ENCODE measurements around the gene TRIM4.
"Not testable (repeated sequence)": the region's sequence is repeated elsewhere in the genome, so short reads cannot be mapped to it uniquely, and the experiment has no call there.

DNA sequence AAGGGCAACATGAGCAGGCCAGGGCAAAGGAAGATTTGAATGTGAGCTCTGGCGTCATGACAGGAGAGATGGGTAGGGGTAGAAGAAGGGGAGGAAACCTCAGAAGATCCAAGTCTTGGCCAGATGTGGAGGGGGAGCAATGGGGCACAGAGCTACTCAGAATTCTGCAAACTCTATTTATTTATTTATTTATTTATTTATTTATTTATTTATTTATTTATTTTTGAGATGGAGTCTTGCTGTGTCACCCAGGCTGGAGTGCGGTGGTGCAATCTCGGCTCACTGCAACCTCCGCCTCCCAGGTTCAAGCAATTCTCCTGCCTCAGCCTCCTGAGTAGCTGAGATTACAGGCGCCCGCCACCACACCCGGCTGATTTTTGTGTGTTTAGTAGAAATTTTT, 35.3 kb upstream of the TRIM4 start:
- not testable (repeated sequence) for TF ChIP-seq EZH2 (IDR thresholded peaks at IDR 0.05; ENCODE audit: low read depth)
- TF ChIP-seq, protein P1, sequence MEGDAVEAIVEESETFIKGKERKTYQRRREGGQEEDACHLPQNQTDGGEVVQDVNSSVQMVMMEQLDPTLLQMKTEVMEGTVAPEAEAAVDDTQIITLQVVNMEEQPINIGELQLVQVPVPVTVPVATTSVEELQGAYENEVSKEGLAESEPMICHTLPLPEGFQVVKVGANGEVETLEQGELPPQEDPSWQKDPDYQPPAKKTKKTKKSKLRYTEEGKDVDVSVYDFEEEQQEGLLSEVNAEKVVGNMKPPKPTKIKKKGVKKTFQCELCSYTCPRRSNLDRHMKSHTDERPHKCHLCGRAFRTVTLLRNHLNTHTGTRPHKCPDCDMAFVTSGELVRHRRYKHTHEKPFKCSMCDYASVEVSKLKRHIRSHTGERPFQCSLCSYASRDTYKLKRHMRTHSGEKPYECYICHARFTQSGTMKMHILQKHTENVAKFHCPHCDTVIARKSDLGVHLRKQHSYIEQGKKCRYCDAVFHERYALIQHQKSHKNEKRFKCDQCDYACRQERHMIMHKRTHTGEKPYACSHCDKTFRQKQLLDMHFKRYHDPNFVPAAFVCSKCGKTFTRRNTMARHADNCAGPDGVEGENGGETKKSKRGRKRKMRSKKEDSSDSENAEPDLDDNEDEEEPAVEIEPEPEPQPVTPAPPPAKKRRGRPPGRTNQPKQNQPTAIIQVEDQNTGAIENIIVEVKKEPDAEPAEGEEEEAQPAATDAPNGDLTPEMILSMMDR (conservative IDR thresholded peaks at IDR 0.05) = not testable (repeated sequence)
